PC-9 (cell line): Measurements from ENCODE around the gene TUBD1. TPM values are rescaled to one million over a fixed set of nuclear protein-coding genes. Genes with fewer than 3 reads are reported as not detected.

Experiments used
- BruUV-seq: library from RNA; stranded (reverse); fragments of 400-500 nt; replicated peaks from 2 replicates; lab custom pipeline; 2021; lab: Mats Ljungman, UMichigan
- CTCF ChIA-PET: fragments of 300-600 bp; sonication (Branson Sonifier 250); formaldehyde crosslinking; loops from one replicate; lab custom pipeline; 2022; ENCODE audit warnings: antibody characterized with exemption; lab: Charles Lee
- POLR2A ChIA-PET: fragments of 300-600 bp; sonication (Branson Sonifier 250); formaldehyde crosslinking; loops from one replicate; lab custom pipeline; 2022; ENCODE audit warnings: antibody characterized with exemption; ENCODE audit not compliant: unreplicated experiment; lab: Charles Lee
- DNase-seq, 2 experiments: peaks; one replicate each; pipeline versions ENCODE4 v3.0.0 to v3.0.0-alpha.2; 2015 to 2022; ENCODE audit warnings: mixed read lengths in 1 of 2
- H2AFZ ChIP-seq: fragments of 200-600 bp; sonication (generic); 2 replicates; pipeline ENCODE4 v1.8.1; 2017; ENCODE audit warnings: antibody characterized with exemption
- H3F3A ChIP-seq: fragments of 200-600 bp; sonication (generic); 2 replicates; pipeline ENCODE4 v1.8.1; 2017; ENCODE audit warnings: antibody characterized with exemption, mild to moderate bottlenecking, low read depth; ENCODE audit not compliant: insufficient read depth
- H3K27ac ChIP-seq: fragments of 200-600 bp; sonication (generic); 2 replicates; pipeline ENCODE4 v1.6.1; 2016; ENCODE audit warnings: mixed run types
- H3K27me3 ChIP-seq: fragments of 200-600 bp; sonication (generic); 2 replicates; pipeline ENCODE4 v1.6.1; 2016; ENCODE audit warnings: low read depth, mixed run types; ENCODE audit not compliant: insufficient read depth
- H3K36me3 ChIP-seq: fragments of 200-600 bp; sonication (generic); 2 replicates; pipeline ENCODE4 v1.6.1; 2016; ENCODE audit warnings: low read depth, mixed run types
- H3K4me1 ChIP-seq: fragments of 200-600 bp; sonication (generic); replicated peaks from 2 replicates; pipeline ENCODE4 v1.6.1; 2016; ENCODE audit warnings: mixed run types; ENCODE audit not compliant: insufficient read depth
- H3K4me2 ChIP-seq: fragments of 200-600 bp; sonication (generic); 2 replicates; pipeline ENCODE4 v1.6.1; 2017; ENCODE audit warnings: mixed run types
- H3K4me3 ChIP-seq: fragments of 200-600 bp; sonication (generic); 2 replicates; pipeline ENCODE4 v1.6.1; 2016; ENCODE audit warnings: mixed run types
- H3K79me2 ChIP-seq: fragments of 200-600 bp; sonication (generic); 2 replicates; pipeline ENCODE4 v1.6.1; 2017; ENCODE audit warnings: low read depth, mixed run types
- H3K9me2 ChIP-seq: fragments of 200-600 bp; sonication (generic); 2 replicates; pipeline ENCODE4 v1.8.1; 2017; ENCODE audit warnings: mild to moderate bottlenecking; ENCODE audit not compliant: insufficient read depth
- H3K9me3 ChIP-seq: fragments of 200-600 bp; sonication (generic); 2 replicates; pipeline ENCODE4 v1.8.1; 2016; ENCODE audit warnings: low read depth; ENCODE audit not compliant: insufficient read depth
- H4K20me1 ChIP-seq: fragments of 200-600 bp; sonication (generic); 2 replicates; pipeline ENCODE4 v1.8.1; 2017; ENCODE audit not compliant: insufficient read depth
- EZH2 ChIP-seq: fragments of 200-600 bp; sonication (generic); IDR thresholded peaks from 2 replicates; pipeline ENCODE4 v1.8.0; 2017; ENCODE audit warnings: antibody characterized with exemption, low read depth
- intact Hi-C: fragments of 100-400 bp; cut with micrococcal nuclease; formaldehyde crosslinking; loops from one replicate; pipeline ENCODE4 v1.10.0; 2022; ENCODE audit not compliant: unreplicated experiment
- total RNA-seq: library from RNA; stranded (reverse); gene quantifications from 2 replicates; pipeline ENCODE4 v1.2.3, GENCODE V29; 2021
- TF ChIP-seq, protein P1 (sequence below): fragments of 200-600 bp; sonication (generic); conservative IDR thresholded peaks from 2 replicates; pipeline ENCODE4 v1.6.1; 2017; ENCODE audit warnings: mixed run types, antibody characterized with exemption, mild to moderate bottlenecking, moderate library complexity

Gene TUBD1
- total RNA-seq, 1 experiment from 2014 or later: 13.5 TPM

DNA sequence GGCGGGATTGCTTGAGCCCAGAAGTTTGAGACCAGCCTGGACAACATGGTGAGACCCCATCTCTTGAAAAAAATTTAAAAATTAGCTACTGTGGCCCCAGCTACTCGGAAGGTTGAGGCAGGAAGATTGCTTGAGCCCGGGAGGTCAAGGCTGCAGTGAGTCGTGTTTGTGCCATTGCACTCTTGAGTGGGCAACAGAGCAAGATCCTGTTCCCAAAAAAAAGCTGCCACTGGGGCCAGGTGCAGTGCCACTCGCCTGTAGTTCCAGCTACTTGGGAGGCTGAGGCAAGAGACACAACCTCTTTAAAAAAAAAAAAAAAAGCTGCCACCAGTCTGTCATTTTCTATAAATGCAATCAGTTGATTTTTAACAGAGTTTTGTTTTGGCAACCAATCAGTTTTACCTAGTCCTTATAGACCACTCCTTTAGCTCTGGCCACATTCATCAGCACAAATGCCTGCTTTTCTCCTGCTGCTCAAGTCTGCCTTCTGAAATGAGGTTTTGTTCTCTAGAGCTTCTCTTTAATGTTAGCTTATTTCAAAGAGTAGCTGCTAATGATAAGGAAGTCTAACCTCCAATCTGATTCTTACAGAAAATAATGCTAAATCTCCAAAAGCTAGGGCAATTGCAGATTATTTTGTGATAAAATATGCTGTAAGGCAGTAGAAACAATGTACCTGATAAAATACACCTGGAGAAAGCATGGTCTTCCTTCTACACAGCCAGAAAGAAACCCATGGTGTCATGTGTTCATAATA lies 64.8 kb downstream of the TUBD1 start:
- TF ChIP-seq EZH2: no peak
- TF ChIP-seq, protein P1, sequence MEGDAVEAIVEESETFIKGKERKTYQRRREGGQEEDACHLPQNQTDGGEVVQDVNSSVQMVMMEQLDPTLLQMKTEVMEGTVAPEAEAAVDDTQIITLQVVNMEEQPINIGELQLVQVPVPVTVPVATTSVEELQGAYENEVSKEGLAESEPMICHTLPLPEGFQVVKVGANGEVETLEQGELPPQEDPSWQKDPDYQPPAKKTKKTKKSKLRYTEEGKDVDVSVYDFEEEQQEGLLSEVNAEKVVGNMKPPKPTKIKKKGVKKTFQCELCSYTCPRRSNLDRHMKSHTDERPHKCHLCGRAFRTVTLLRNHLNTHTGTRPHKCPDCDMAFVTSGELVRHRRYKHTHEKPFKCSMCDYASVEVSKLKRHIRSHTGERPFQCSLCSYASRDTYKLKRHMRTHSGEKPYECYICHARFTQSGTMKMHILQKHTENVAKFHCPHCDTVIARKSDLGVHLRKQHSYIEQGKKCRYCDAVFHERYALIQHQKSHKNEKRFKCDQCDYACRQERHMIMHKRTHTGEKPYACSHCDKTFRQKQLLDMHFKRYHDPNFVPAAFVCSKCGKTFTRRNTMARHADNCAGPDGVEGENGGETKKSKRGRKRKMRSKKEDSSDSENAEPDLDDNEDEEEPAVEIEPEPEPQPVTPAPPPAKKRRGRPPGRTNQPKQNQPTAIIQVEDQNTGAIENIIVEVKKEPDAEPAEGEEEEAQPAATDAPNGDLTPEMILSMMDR: no peak
- CTCF ChIA-PET: interaction anchor here (0.6 to 0.7 kb wide), 2 partner anchors 26 to 40 kb away, joined by 3 to 6 read pairs; no protein-coding TSS in a partner anchor
- no peaks in the 10 kb centered on the region for H3K27me3 ChIP-seq
- H3K9me2 ChIP-seq: no peaks in the 10 kb centered on the region
- H3K9me3 ChIP-seq: no peaks in the 10 kb centered on the region
- H3K4me2 ChIP-seq: peak overlapping the region; percentile 84
- intact Hi-C loops: no loop called here
- H3K4me1 ChIP-seq: peaks cover 75% of the 10 kb centered on the region
- no peak overlapping the region for H2AFZ ChIP-seq
- H3K27ac ChIP-seq: peak overlapping the region; percentile 99
- H4K20me1 ChIP-seq: no peaks in the 10 kb centered on the region
- POLR2A ChIA-PET: interaction anchor here (0.6 to 2.3 kb wide), 9 partner anchors 10 to 236 kb away, joined by 4 to 35 read pairs (median 9); no protein-coding TSS in a partner anchor
- BruUV-seq: no TSS peak
- H3K4me3 ChIP-seq: peak overlapping the region; percentile 50
- peaks cover 66% of the 10 kb centered on the region for H3F3A ChIP-seq
- DNase-seq: peak in 1 of 2 experiments; percentile 79
- H3K36me3 ChIP-seq: peaks cover 5% of the 10 kb centered on the region; the same call in 1 of the 2 replicates
- H3K79me2 ChIP-seq: peaks cover 54% of the 10 kb centered on the region

DNA sequence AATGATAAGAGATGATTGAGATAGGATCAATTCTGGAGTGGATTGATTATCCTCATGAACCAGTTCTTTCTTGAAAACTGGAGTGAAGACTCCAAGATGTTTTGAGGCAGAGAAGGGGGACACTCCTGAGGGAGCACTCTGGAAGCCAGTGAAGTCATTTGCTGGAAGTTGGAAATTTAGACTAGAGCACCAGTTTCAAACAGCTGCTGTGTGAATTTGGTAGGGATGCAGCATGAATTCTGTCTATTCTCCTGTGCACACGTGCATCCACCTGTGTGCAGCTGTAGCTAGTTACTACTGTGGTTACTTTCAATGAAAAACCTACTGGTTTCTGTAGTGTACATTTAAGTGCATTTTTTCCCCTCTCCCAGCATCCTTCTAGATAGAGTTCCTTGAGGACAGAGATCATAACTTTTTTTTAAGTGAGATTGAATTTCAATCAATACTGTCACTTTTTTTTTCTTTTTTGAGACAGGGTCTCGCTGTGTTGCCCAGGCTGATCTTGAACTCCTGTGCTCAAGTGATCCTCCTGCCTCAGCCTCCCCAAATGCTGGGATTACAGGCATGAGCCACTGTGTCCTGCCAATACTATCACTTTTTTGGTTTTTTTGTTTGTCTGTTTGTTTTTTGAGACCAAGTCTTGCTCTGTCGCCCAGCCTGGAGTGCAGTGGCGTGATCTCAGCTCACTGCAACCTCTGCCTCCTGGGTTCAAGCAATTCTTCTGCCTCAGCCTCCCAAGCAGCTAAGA lies 65.9 kb downstream of the TUBD1 start:
- Histone ChIP-seq H3K27ac (peak overlapping the region; percentile 99), H3K4me2 (peak overlapping the region; percentile 84), H3K9me3 (no peaks in the 10 kb centered on the region), H3K36me3 (peaks cover 5% of the 10 kb centered on the region; the same call in 1 of the 2 replicates), H3K4me3 (peak overlapping the region; percentile 50; the same call in 1 of the 2 replicates), H3F3A (peaks cover 57% of the 10 kb centered on the region), H3K79me2 (peaks cover 47% of the 10 kb centered on the region), H3K9me2 (no peaks in the 10 kb centered on the region), H3K27me3 (no peaks in the 10 kb centered on the region), H2AFZ (no peak overlapping the region), H4K20me1 (no peaks in the 10 kb centered on the region), H3K4me1 (peaks cover 65% of the 10 kb centered on the region)
- ChIA-PET POLR2A (interaction anchor here (0.7 to 1.4 kb wide), 2 partner anchors 11 to 237 kb away, joined by 4 to 35 read pairs; no protein-coding TSS in a partner anchor), CTCF (no interaction called here)
- intact Hi-C loops: no loop called here
- BruUV-seq: no TSS peak
- DNase-seq: no peak
- TF ChIP-seq, protein P1: no peak
- no peak for TF ChIP-seq EZH2

DNA sequence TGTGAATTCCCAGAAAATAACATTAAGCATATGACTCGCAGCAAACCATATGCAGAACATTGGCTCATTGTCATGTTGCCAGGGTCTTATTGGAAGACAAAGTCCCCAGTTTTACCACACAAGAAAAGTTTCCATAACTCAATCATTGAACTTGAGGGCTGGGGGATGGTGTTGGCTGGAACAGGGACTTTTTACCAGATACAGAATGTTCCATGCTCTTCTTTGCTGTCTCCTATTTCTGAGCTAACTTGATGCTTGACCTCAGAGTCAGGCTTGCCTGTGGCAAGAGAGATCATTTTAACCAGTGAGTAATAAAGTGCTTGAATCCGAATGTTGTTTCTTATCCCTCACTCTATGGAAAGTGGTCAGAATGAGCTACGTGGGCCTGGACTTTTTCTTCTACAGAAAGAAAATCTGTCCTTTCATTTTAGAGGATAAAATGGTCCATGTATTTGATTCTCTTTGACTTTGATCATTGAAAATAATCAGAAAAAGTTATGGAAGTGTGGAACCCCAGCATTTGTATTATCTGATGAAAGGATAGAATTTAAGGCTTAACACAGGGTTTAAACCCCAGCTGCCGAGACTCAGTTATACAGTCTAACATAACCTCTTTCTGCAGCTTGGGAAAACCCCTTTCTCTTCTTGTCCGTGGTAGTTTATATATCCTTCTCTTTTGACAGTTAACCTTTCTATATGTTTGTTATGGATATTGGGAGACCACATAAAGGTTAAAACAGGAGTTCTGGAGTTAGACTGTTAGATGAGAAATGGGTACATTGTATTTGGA lies 67.0 kb downstream of the TUBD1 start:
- Histone ChIP-seq H2AFZ (no peak overlapping the region), H3K4me2 (peak overlapping the region; percentile 84), H3K4me1 (peaks cover 54% of the 10 kb centered on the region), H3K27me3 (no peaks in the 10 kb centered on the region), H3K9me3 (no peaks in the 10 kb centered on the region), H3K9me2 (no peaks in the 10 kb centered on the region), H3K27ac (peak overlapping the region; percentile 99), H3K4me3 (no peak overlapping the region), H3F3A (peaks cover 45% of the 10 kb centered on the region), H3K36me3 (peaks cover 5% of the 10 kb centered on the region; the same call in 1 of the 2 replicates), H4K20me1 (no peaks in the 10 kb centered on the region), H3K79me2 (peaks cover 37% of the 10 kb centered on the region)
- BruUV-seq: no TSS peak
- CTCF ChIA-PET: no interaction called here
- intact Hi-C loops: no loop called here
- POLR2A ChIA-PET: interaction anchor here (0.6 kb wide), 1 partner anchor 43 kb away, joined by 3 read pairs; no protein-coding TSS in a partner anchor
- no peak for DNase-seq
- TF ChIP-seq, protein P1: no peak
- no peak for TF ChIP-seq EZH2
